ENCODE results near the gene HSBP1L1.

GRCh38 chr18:79928563-79928960, 35.9 kb upstream of the HSBP1L1 start:
- TF ChIP-seq RAD21 (IDR thresholded peaks at IDR 0.05; ENCODE audit: low read depth) (no peak), EP300 (IDR thresholded peaks at IDR 0.05; ENCODE audit: borderline replicate concordance) (no peak), TCF12 (IDR thresholded peaks at IDR 0.05; ENCODE audit: low read depth) (no peak), TAF1 (IDR thresholded peaks at IDR 0.05; ENCODE audit: low read depth) (no peak), CEBPB (IDR thresholded peaks at IDR 0.05) (no peak), TEAD4 (IDR thresholded peaks at IDR 0.05) (no peak), FOXM1 (IDR thresholded peaks at IDR 0.05; ENCODE audit: borderline replicate concordance, low read depth) (no peak)

Data from Ishikawa (cell line).